Cardiac muscle cell (in vitro differentiated cells and primary cell): Measurements from ENCODE around the gene MIEF1. TPM values are rescaled to one million over a fixed set of nuclear protein-coding genes. Genes with fewer than 3 reads are reported as not detected.

Experiments
- DNase-seq, 2 donors: peaks; one replicate each; pipeline versions ENCODE4 v3.0.0 to v3.0.0-alpha.2; 2010 to 2017; ENCODE audit warnings: low read depth in 1 of 2, low spot score in 1 of 2
- H3K27ac ChIP-seq: fragments of 200-600 bp; sonication (generic); 2 replicates; pipeline ENCODE4 v1.5.1; 2016
- H3K27me3 ChIP-seq: fragments of 200-600 bp; sonication (generic); 2 replicates; pipeline ENCODE4 v1.6.0; 2016; ENCODE audit warnings: control low read depth
- H3K36me3 ChIP-seq: fragments of 200-600 bp; sonication (generic); 2 replicates; pipeline ENCODE4 v1.5.1; 2016; ENCODE audit warnings: control low read depth
- H3K4me1 ChIP-seq: fragments of 200-600 bp; sonication (generic); 2 replicates; pipeline ENCODE4 v1.8.1; 2017; ENCODE audit warnings: low read depth, mild to moderate bottlenecking, mixed run types
- H3K4me3 ChIP-seq: fragments of 200-600 bp; sonication (generic); 2 replicates; pipeline ENCODE4 v1.5.1; 2016; ENCODE audit warnings: mild to moderate bottlenecking
- H3K9me3 ChIP-seq: fragments of 200-600 bp; sonication (generic); 2 replicates; pipeline ENCODE4 v1.5.1; 2017; ENCODE audit warnings: low read depth, mild to moderate bottlenecking, control low read depth
- CTCF ChIP-seq: IDR thresholded peaks from 2 replicates; pipeline ENCODE4 v1.5.1; 2012; ENCODE audit warnings: low read depth, mild to moderate bottlenecking, low read length
- polyA plus RNA-seq: library from polyadenylated mRNA; unstranded; fragments of >200 nt; fragmentation: Nextera tagmentation; extraction: Ambion mirVana; gene quantifications from 2 replicates; pipeline ENCODE4 v1.2.1, GENCODE V29; 2016
- total RNA-seq: library from RNA; depleted of rRNA; stranded (reverse); fragments of >200 nt; gene quantifications from 2 replicates; pipeline ENCODE4 v1.2.3, GENCODE V29; 2016

MIEF1 gene
- total and polyA plus RNA-seq, 2 experiments from 2014 or later = 29.1 to 31.2 TPM

GRCh38 chr22:39546889-39547586 lies 44.9 kb downstream of the MIEF1 start:
- peaks cover 49% of the 10 kb centered on the region for H3K27me3 ChIP-seq
- no peak overlapping the region for H3K27ac ChIP-seq
- DNase-seq = no peak
- no peaks in the 10 kb centered on the region for H3K36me3 ChIP-seq
- H3K4me1 ChIP-seq = no peaks in the 10 kb centered on the region
- no peaks in the 10 kb centered on the region for H3K9me3 ChIP-seq
- TF ChIP-seq CTCF = no peak
- no peak overlapping the region for H3K4me3 ChIP-seq

- H3K4me3 ChIP-seq = no peak overlapping the region
- TF ChIP-seq CTCF = no peak
- DNase-seq = no peak
- peaks cover 49% of the 10 kb centered on the region for H3K27me3 ChIP-seq
- H3K27ac ChIP-seq = no peak overlapping the region
- no peaks in the 10 kb centered on the region for H3K36me3 ChIP-seq
- no peaks in the 10 kb centered on the region for H3K9me3 ChIP-seq
- H3K4me1 ChIP-seq = no peaks in the 10 kb centered on the region
These were observed 45.5 kb downstream of the MIEF1 start for GRCh38 chr22:39547587-39547947.

GRCh38 chr22:39553429-39553828 lies 51.3 kb downstream of the MIEF1 start:
- Histone ChIP-seq H3K4me3 (no peak overlapping the region), H3K27me3 (peaks cover 49% of the 10 kb centered on the region)
- no peak for TF ChIP-seq CTCF

DNA sequence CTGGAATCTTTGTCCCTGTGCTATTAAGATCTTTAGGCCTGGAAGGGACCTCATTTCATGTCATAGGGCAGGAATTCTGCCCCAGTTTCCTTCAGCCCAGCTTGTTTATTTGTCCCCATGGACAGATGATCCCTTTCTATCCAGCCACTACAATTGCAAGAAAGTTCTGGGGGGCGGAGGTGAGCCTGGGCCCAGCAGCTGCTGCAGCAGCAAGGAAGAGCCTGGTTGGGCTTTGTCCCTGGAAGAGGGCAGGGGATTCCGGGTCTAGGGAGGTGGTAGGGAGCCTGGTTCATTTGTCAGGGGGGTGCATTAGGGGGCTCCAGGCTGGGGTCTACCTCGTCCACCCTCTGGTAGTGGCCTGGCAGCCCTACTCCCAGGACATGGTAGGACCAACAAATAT lies 52.1 kb downstream of the MIEF1 start:
- Histone ChIP-seq H3K4me1 (peaks cover 2% of the 10 kb centered on the region), H3K27ac (no peak overlapping the region), H3K4me3 (no peak overlapping the region), H3K36me3 (no peaks in the 10 kb centered on the region), H3K9me3 (no peaks in the 10 kb centered on the region), H3K27me3 (peaks cover 50% of the 10 kb centered on the region)
- no peak for TF ChIP-seq CTCF
- DNase-seq = no peak

More at GRCh38 chr22:39553429-39553828, 51.3 kb downstream of the MIEF1 start:
- DNase-seq = no peak
- Histone ChIP-seq H3K9me3 (no peaks in the 10 kb centered on the region), H3K4me1 (no peaks in the 10 kb centered on the region), H3K36me3 (no peaks in the 10 kb centered on the region), H3K27ac (no peak overlapping the region)

DNA sequence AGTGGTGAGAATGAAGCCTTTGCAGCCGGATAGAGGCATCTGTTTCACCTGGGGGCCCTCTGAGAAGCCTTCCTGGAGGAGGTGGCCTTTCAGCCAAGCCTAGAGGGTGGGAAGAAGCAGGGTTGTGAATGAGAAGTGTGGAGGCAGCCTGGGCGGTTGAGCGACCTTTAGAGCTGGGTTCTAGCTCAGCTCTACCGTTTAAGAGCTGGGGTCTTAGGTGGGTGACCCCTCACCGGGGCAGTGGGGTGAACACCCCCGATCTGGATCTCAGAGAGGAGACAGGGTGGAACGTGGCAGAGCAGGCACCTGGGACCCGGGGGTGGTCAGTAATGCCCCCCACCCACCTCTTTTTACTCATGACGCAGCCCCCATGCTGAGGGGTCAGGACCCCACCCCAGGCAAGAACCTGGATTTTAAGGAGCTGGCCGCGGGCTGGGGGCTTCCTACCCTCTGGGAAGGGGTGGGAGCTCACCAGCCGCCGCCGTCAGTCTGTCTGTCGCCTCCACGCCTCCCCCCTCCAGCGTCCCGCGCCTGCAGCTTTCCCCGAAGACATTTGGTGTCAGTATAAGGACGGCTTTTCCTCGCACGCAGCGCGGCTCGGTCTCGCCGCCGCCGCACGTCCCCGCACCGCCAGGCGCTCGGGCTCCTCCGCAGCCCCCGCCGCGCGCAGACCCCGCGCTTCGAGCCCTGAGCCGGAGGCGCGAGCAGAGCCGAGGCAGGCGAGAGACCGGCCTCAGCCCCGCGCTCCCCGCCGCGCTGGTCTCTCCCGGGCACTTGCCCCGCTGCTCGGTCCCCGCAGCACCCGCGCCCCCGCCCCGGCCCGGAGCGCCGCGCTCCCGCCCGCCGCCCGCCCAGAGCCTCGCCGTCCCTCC lies 55.1 kb downstream of the MIEF1 start:
- H3K9me3 ChIP-seq = no peaks in the 10 kb centered on the region
- H3K27ac ChIP-seq = no peak overlapping the region
- peaks cover 41% of the 10 kb centered on the region for H3K27me3 ChIP-seq
- H3K36me3 ChIP-seq = no peaks in the 10 kb centered on the region
- DNase-seq = peak; percentile 21 to 56
- H3K4me3 ChIP-seq = peak overlapping the region; percentile 24
- H3K4me1 ChIP-seq = peaks cover 6% of the 10 kb centered on the region
- peak; percentile 9 for TF ChIP-seq CTCF
